A549 (cell line): Measurements from ENCODE around the gene KCNMA1.

Experiments
- MAX ChIP-seq: IDR thresholded peaks from 2 replicates; pipeline ENCODE4 v1.6.1; 2012
- POLR2AphosphoS2 ChIP-seq: conservative IDR thresholded peaks from 2 replicates; pipeline ENCODE4 v1.6.1; 2012; ENCODE audit warnings: low read length, improper control_type of control experiment, inconsistent platforms
- TF ChIP-seq, protein P1 (sequence below): fragments of >200 bp; sonication (Bioruptor Twin); formaldehyde crosslinking; IDR thresholded peaks from 3 replicates; pipeline ENCODE4 v1.5.1; 2016

DNA sequence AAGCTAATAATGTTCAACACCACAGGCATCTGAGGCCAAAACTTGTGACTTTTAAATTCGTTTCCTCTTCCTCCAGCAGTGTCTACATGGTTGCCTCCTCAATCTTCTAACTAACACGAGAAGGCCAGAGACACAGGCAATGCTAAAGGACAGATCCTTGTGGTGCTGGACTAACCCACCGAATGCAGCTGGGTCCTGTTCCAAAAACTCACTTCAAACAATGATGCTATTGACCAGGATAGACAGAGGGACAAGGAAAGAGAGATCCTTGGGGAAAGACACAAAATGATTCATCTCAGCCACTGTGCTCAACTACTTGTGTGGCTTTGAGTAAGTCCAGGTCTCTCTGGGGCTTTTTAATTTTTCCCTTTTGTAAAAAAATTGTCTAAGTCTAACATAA is 107.6 kb downstream of the KCNMA1 start:
- TF ChIP-seq, protein P1, sequence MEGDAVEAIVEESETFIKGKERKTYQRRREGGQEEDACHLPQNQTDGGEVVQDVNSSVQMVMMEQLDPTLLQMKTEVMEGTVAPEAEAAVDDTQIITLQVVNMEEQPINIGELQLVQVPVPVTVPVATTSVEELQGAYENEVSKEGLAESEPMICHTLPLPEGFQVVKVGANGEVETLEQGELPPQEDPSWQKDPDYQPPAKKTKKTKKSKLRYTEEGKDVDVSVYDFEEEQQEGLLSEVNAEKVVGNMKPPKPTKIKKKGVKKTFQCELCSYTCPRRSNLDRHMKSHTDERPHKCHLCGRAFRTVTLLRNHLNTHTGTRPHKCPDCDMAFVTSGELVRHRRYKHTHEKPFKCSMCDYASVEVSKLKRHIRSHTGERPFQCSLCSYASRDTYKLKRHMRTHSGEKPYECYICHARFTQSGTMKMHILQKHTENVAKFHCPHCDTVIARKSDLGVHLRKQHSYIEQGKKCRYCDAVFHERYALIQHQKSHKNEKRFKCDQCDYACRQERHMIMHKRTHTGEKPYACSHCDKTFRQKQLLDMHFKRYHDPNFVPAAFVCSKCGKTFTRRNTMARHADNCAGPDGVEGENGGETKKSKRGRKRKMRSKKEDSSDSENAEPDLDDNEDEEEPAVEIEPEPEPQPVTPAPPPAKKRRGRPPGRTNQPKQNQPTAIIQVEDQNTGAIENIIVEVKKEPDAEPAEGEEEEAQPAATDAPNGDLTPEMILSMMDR, result no peak
- TF ChIP-seq MAX (no peak), POLR2AphosphoS2 (no peak)
